H1 (cell line): ENCODE measurements around the gene MCM5. TPM values are rescaled to one million over a fixed set of nuclear protein-coding genes. Genes with fewer than 3 reads are reported as not detected.

ENCODE experiments used
- CTCF ChIA-PET: fragments of 300-600 bp; sonication (Branson Sonifier 250); formaldehyde crosslinking; loops from one replicate; lab custom pipeline; 2021; ENCODE audit not compliant: partially characterized antibody; lab: Charles Lee
- POLR2A ChIA-PET: fragments of 300-600 bp; sonication (Branson Sonifier 250); formaldehyde crosslinking; loops from one replicate; lab custom pipeline; 2021; ENCODE audit warnings: inconsistent platforms; ENCODE audit not compliant: partially characterized antibody; lab: Charles Lee
- DNase-seq, 2 experiments: peaks; one replicate each; pipeline versions ENCODE4 v3.0.0 to v3.0.0-alpha.2; 2010 to 2022; ENCODE audit warnings: low spot score in 2 of 2, low read depth in 1 of 2, mixed read lengths in 1 of 2
- FAIRE-seq: peaks from 2 replicates; lab custom pipeline; 2011; peaks lifted over from hg19 to GRCh38; lab: Jason Lieb, UNC
- H2AFZ ChIP-seq: 2 replicates; pipeline ENCODE4 v1.8.1; 2012; ENCODE audit warnings: low read length, inconsistent platforms
- H2AK5ac ChIP-seq: 2 replicates; pipeline ENCODE4 v1.6.1; 2013; ENCODE audit warnings: low read depth, low read length
- H2BK120ac ChIP-seq: replicated peaks from 2 replicates; pipeline ENCODE3; 2013; ENCODE audit warnings: low read depth, low read length, inconsistent platforms
- H2BK12ac ChIP-seq: 2 replicates; pipeline ENCODE4 v1.6.1; 2013; ENCODE audit warnings: low read depth, low read length
- H2BK15ac ChIP-seq: 2 replicates; pipeline ENCODE4 v1.6.1; 2013; ENCODE audit warnings: low read length
- H2BK20ac ChIP-seq: 2 replicates; pipeline ENCODE4 v1.6.1; 2013; ENCODE audit warnings: low read length
- H2BK5ac ChIP-seq: 2 replicates; pipeline ENCODE4 v1.6.1; 2013; ENCODE audit warnings: low read depth, low read length
- H3K14ac ChIP-seq: 2 replicates; pipeline ENCODE4 v1.6.1; 2013; ENCODE audit warnings: inconsistent platforms; ENCODE audit not compliant: insufficient read length
- H3K18ac ChIP-seq: 2 replicates; pipeline ENCODE4 v1.6.1; 2013; ENCODE audit warnings: low read length; ENCODE audit errors: extremely low read depth
- H3K23ac ChIP-seq: 2 replicates; pipeline ENCODE4 v1.6.1; 2013; ENCODE audit warnings: inconsistent platforms; ENCODE audit not compliant: insufficient read length
- H3K23me2 ChIP-seq: 2 replicates; pipeline ENCODE4 v1.6.1; 2013; ENCODE audit warnings: low read depth, low read length
- H3K27ac ChIP-seq: 2 replicates; pipeline ENCODE4 v1.6.1; 2011; ENCODE audit warnings: low read depth, low read length, inconsistent platforms
- H3K27me3 ChIP-seq, 4 experiments: replicated peaks in 1 of 4; 1 replicate in 1 of 4; 2 replicates in 3 of 4; pipeline versions ENCODE4 v1.6.1 to v1.8.1; 2011 to 2013; ENCODE audit warnings: low read length in 3 of 4, mild to moderate bottlenecking in 3 of 4, inconsistent platforms in 2 of 4, mixed read lengths in 2 of 4, moderate library complexity in 1 of 4; ENCODE audit not compliant: control insufficient read depth in 3 of 4, insufficient read depth in 3 of 4; ENCODE audit errors: extremely low read depth in 1 of 4
- H3K36me3 ChIP-seq, 4 experiments: 2 replicates each; pipeline versions ENCODE4 v1.6.1 to v1.8.1; 2011 to 2013; ENCODE audit warnings: mild to moderate bottlenecking in 4 of 4, low read length in 3 of 4, moderate library complexity in 2 of 4, control low read depth in 1 of 4, inconsistent platforms in 1 of 4; ENCODE audit not compliant: insufficient read depth in 4 of 4, control insufficient read depth in 2 of 4
- H3K4ac ChIP-seq: replicated peaks from 2 replicates; pipeline ENCODE3; 2013; ENCODE audit warnings: low read length, low read depth, mixed read lengths, inconsistent platforms; ENCODE audit not compliant: insufficient read length
- H3K4me1 ChIP-seq, 4 experiments: replicated peaks in 1 of 4; 1 replicate in 1 of 4; 2 replicates in 3 of 4; pipeline versions ENCODE4 v1.6.1 to v1.8.1; 2011 to 2013; ENCODE audit warnings: low read length in 3 of 4, inconsistent platforms in 2 of 4, mixed read lengths in 1 of 4; ENCODE audit not compliant: insufficient read depth in 4 of 4, control insufficient read depth in 3 of 4
- H3K4me2 ChIP-seq, 2 experiments: 2 replicates each; pipeline versions ENCODE4 v1.6.1 to v1.8.1; 2011 to 2013; ENCODE audit warnings: low read depth in 2 of 2, low read length in 2 of 2, control low read depth in 1 of 2, inconsistent platforms in 1 of 2, mild to moderate bottlenecking in 1 of 2; ENCODE audit not compliant: insufficient read depth in 1 of 2
- H3K4me3 ChIP-seq, 4 experiments: fragments of 200-600, 300-600 bp in 1 of 4; sonication (generic), shearing (Covaris generic), sonication (Bioruptor Twin) in 1 of 4; 2 replicates each; pipeline versions ENCODE4 v1.5.1 to v1.8.1; 2011 to 2016; ENCODE audit warnings: low read length in 4 of 4, low read depth in 3 of 4, control low read depth in 2 of 4, inconsistent platforms in 2 of 4, mild to moderate bottlenecking in 2 of 4, mixed read lengths in 1 of 4, moderate library complexity in 1 of 4; ENCODE audit not compliant: insufficient read depth in 2 of 4; ENCODE audit errors: extremely low read depth in 1 of 4
- H3K56ac ChIP-seq: replicated peaks from 2 replicates; pipeline ENCODE3; 2013; ENCODE audit warnings: low read depth, mild to moderate bottlenecking, mixed read lengths, low read length, inconsistent platforms; ENCODE audit not compliant: insufficient read length
- H3K79me1 ChIP-seq: 2 replicates; pipeline ENCODE4 v1.6.1; 2013; ENCODE audit warnings: low read depth, low read length, control low read depth
- H3K79me2 ChIP-seq, 2 experiments: 2 replicates each; pipeline versions ENCODE4 v1.6.1 to v1.8.1; 2012 to 2013; ENCODE audit warnings: low read length in 2 of 2, mild to moderate bottlenecking in 2 of 2, inconsistent platforms in 1 of 2; ENCODE audit not compliant: insufficient read depth in 2 of 2, control insufficient read depth in 1 of 2
- H3K9ac ChIP-seq, 4 experiments: replicated peaks in 1 of 4; 1 replicate in 1 of 4; 2 replicates in 3 of 4; pipeline versions ENCODE4 v1.6.1 to v1.8.1; 2011 to 2013; ENCODE audit warnings: low read depth in 3 of 4, low read length in 3 of 4, control low read depth in 2 of 4, mild to moderate bottlenecking in 2 of 4, moderate library complexity in 2 of 4, inconsistent platforms in 1 of 4; ENCODE audit errors: extremely low read depth in 1 of 4
- H3K9me3 ChIP-seq, 2 experiments: 2 replicates each; pipeline versions ENCODE4 v1.6.1 to v1.8.1; 2012 to 2013; ENCODE audit warnings: mild to moderate bottlenecking in 2 of 2, moderate library complexity in 2 of 2, control low read depth in 1 of 2, inconsistent platforms in 1 of 2, low read depth in 1 of 2, low read length in 1 of 2, mixed read lengths in 1 of 2; ENCODE audit not compliant: insufficient read depth in 2 of 2
- H4K20me1 ChIP-seq, 2 experiments: replicated peaks in 1 of 2; 2 replicates each; pipeline versions ENCODE3 to v1.8.1; 2011 to 2013; ENCODE audit warnings: inconsistent platforms in 2 of 2, low read length in 2 of 2, mild to moderate bottlenecking in 1 of 2; ENCODE audit not compliant: insufficient read depth in 2 of 2, control insufficient read depth in 1 of 2
- H4K5ac ChIP-seq: 2 replicates; pipeline ENCODE4 v1.6.1; 2013; ENCODE audit warnings: low read length, low read depth, mixed read lengths, inconsistent platforms; ENCODE audit not compliant: insufficient read length
- H4K8ac ChIP-seq: 2 replicates; pipeline ENCODE4 v1.8.0; 2013; ENCODE audit warnings: mild to moderate bottlenecking, moderate library complexity, low read length, inconsistent platforms; ENCODE audit not compliant: insufficient read depth; ENCODE audit errors: extremely low read depth
- H4K91ac ChIP-seq: replicated peaks from 2 replicates; pipeline ENCODE3; 2013; ENCODE audit warnings: low read length, mixed read lengths, inconsistent platforms; ENCODE audit not compliant: insufficient read length
- EGR1 ChIP-seq: IDR thresholded peaks from 2 replicates; pipeline ENCODE4 v1.6.1; 2011; ENCODE audit warnings: low read depth, low read length, borderline replicate concordance
- EP300 ChIP-seq, 2 experiments: IDR thresholded peaks; 1 replicate in 1 of 2; 2 replicates in 1 of 2; pipeline ENCODE4 v1.6.1; 2011 to 2012; ENCODE audit warnings: low read depth in 2 of 2, low read length in 2 of 2, mild to moderate bottlenecking in 2 of 2, borderline replicate concordance in 1 of 2, inconsistent platforms in 1 of 2, moderate library complexity in 1 of 2
- HDAC2 ChIP-seq, 2 experiments: fragments of 300-600 bp in 1 of 2; sonication (generic) in 1 of 2; IDR thresholded peaks; 2 replicates each; pipeline ENCODE4 v1.6.1; 2011 to 2012; ENCODE audit warnings: low read depth in 2 of 2, low read length in 2 of 2, mild to moderate bottlenecking in 2 of 2, moderate library complexity in 2 of 2, borderline replicate concordance in 1 of 2, inconsistent platforms in 1 of 2
- RFX5 ChIP-seq: IDR thresholded peaks from 2 replicates; pipeline ENCODE4 v1.6.1; 2011; ENCODE audit warnings: low read depth, low read length, improper control_type of control experiment, borderline replicate concordance
- SIX5 ChIP-seq: IDR thresholded peaks from 2 replicates; pipeline ENCODE4 v1.6.1; 2011; ENCODE audit warnings: mild to moderate bottlenecking, low read depth, low read length
- WGBS, 2 experiments: shearing (Covaris generic) in 1 of 2; methylation state at CpG; one replicate each; pipeline versions ENCODE4 v1.1.6 to v1.1.7; 2013 to 2015; ENCODE audit warnings: low lambda C conversion rate in 2 of 2, mixed read lengths in 2 of 2, inconsistent platforms in 1 of 2, low coverage in 1 of 2, missing lambda C conversion rate in 1 of 2; ENCODE audit not compliant: insufficient replicate concordance in 2 of 2, insufficient coverage in 1 of 2, insufficient read length in 1 of 2; ENCODE audit errors: extremely low coverage in 1 of 2, missing lambda C conversion rate in 1 of 2; 5-methylcytosine and 5-hydroxymethylcytosine counted together
- polyA plus RNA-seq, 7 experiments: library from polyadenylated mRNA; depleted of rRNA in 3 of 7; stranded (reverse) in 5 of 7; unstranded in 2 of 7; fragments of >200 nt in 5 of 7; fragments of 200-250 nt in 2 of 7; gene quantifications; 1 replicate in 5 of 7; 2 replicates in 1 of 7; 4 replicates in 1 of 7; pipeline versions ENCODE4 v1.2.1 to v1.2.3, GENCODE V29; 2011 to 2013; ENCODE audit warnings: missing spikeins in 2 of 7, mixed read lengths in 2 of 7
- total RNA-seq: library from RNA; stranded (reverse); fragmentation: NEBNext Ultra II Directional; extraction: Animal tissue kit (Norgen Biotek cat#: 25700); gene quantifications from 2 replicates; pipeline ENCODE4 v1.2.1, GENCODE V29; 2021

MCM5 gene
- total and polyA plus RNA-seq, 2 of the 8 experiments (the other 6 are each of a cell fraction or from before 2014, with no cell fraction given): 210 to 305 TPM

GRCh38 chr22:35376728-35377472, 23.0 kb upstream of the MCM5 start:
- no peak overlapping the region for H3K23ac ChIP-seq
- H2AFZ ChIP-seq: no peak overlapping the region
- H3K56ac ChIP-seq: peak overlapping the region; percentile 52
- H3K4me3 ChIP-seq: peak overlapping the region in 1 of 4 experiments; percentile 10; a peak in 1 of 8 replicates
- peaks cover 10% of the 10 kb centered on the region; the same call in 1 of the 2 replicates for H3K23me2 ChIP-seq
- peak overlapping the region; percentile 89 for H3K4ac ChIP-seq
- peak overlapping the region; percentile 93 for H2BK120ac ChIP-seq
- H3K4me1 ChIP-seq: peaks cover 23 to 31% (median 28%) of the 10 kb centered on the region in 4 experiments
- FAIRE-seq (peak; percentile 68), DNase-seq (peak; percentile 87 to 94)
- CTCF ChIA-PET: interaction anchor here (0.7 to 1.0 kb wide), 5 partner anchors 9 to 646 kb away, joined by 3 read pairs; no protein-coding TSS in a partner anchor
- H3K79me2 ChIP-seq: peaks cover 0 to 4% of the 10 kb centered on the region in 2 experiments; a peak in 1 of 4 replicates
- no peaks in the 10 kb centered on the region for H4K20me1 ChIP-seq
- peak overlapping the region; percentile 92; the same call in 1 of the 2 replicates for H2BK20ac ChIP-seq
- POLR2A ChIA-PET: interaction anchor here (0.6 to 57.4 kb wide), 11 partner anchors 7 to 688 kb away, joined by 3 to 1995 read pairs (median 3); partner anchors contain the start of genes MCM5 and TOM1
- peak overlapping the region; percentile 52 for H4K5ac ChIP-seq
- H4K91ac ChIP-seq: peak overlapping the region; percentile 83
- H3K27me3 ChIP-seq: no peaks in the 10 kb centered on the region; a peak in 1 of 7 replicates
- 12% methylated on average over 16 of the region's 17 CpGs; no CpG with 5 or more reads in 1 of the 2 experiments for WGBS, 2 experiments
- peaks cover 2% of the 10 kb centered on the region; the same call in 1 of the 2 replicates for H3K79me1 ChIP-seq
- H3K4me2 ChIP-seq: peak overlapping the region; percentile 30 to 40
- 0 out of 2 replicates have a peak overlapping the region, but pooled peaks have one; percentile 26 for H4K8ac ChIP-seq
- H2BK5ac ChIP-seq: peak overlapping the region; percentile 100
- 0 out of 2 replicates have a peak overlapping the region, but pooled peaks have one; percentile 82 for H2AK5ac ChIP-seq
- H3K18ac ChIP-seq: peak overlapping the region; percentile 96
- H3K9me3 ChIP-seq: no peaks in the 10 kb centered on the region
- no peaks in the 10 kb centered on the region for H3K36me3 ChIP-seq
- H3K9ac ChIP-seq: peak overlapping the region in 3 of 4 experiments; percentile 58 to 68 (median 60); a peak in 5 of 7 replicates
- peak overlapping the region; percentile 97 for H2BK15ac ChIP-seq
- H3K14ac ChIP-seq: no peak overlapping the region
- peak overlapping the region; percentile 99 for H2BK12ac ChIP-seq
- H3K27ac ChIP-seq: peak overlapping the region; percentile 87
- TF ChIP-seq EGR1 (peak; percentile 90; the same call in 1 of the 2 replicates), RFX5 (no peak), SIX5 (no peak), EP300 (IDR thresholded peaks at IDR 0.05; ENCODE audit: borderline replicate concordance in 1 of 2, low read depth in 2 of 2, low read length in 2 of 2) (peak in 1 of 2 experiments; percentile 89; a peak in 1 of 3 replicates), HDAC2 (IDR thresholded peaks at IDR 0.05; ENCODE audit: borderline replicate concordance in 1 of 2, low read depth in 2 of 2, low read length in 2 of 2) (peak; percentile 50 to 88; a peak in 3 of 4 replicates)
